GM12801 (cell line): Measurements from ENCODE around the gene FREM1.

Source experiments
- CTCF ChIP-seq: IDR thresholded peaks from one replicate; pipeline ENCODE4 v1.5.1; 2011; ENCODE audit warnings: control low read depth; ENCODE audit not compliant: insufficient read length; ENCODE audit errors: extremely low read depth

The FREM1 gene

GRCh38 chr9:14704281-14704680, 205.9 kb downstream of the FREM1 start:
- TF ChIP-seq CTCF: no peak

GRCh38 chr9:14702200-14702720, 208.0 kb downstream of the FREM1 start:
- TF ChIP-seq CTCF: no peak

- no peak for TF ChIP-seq CTCF
Measured at GRCh38 chr9:14693251-14693861, 216.9 kb downstream of the FREM1 start, which contains the start of gene ZDHHC21. TSS of gene ZDHHC21 (minus strand) at chr9:14693432. CDS start at chr9:14674340, 19,092 bp downstream.

- TF ChIP-seq CTCF: no peak
Measured at GRCh38 chr9:14692470-14693250, 217.6 kb downstream of the FREM1 start.

GRCh38 chr9:14690948-14691730, 219.1 kb downstream of the FREM1 start:
- no peak for TF ChIP-seq CTCF

GRCh38 chr9:14687042-14687719, 223.0 kb downstream of the FREM1 start:
- TF ChIP-seq CTCF: no peak

GRCh38 chr9:14686168-14686567, 224.1 kb downstream of the FREM1 start:
- TF ChIP-seq CTCF: no peak
